HepG2 (cell line): ENCODE measurements around the gene FUOM. TPM values are rescaled to one million over a fixed set of nuclear protein-coding genes. Genes with fewer than 3 reads are reported as not detected.

Experiments
- CERS6 ChIP-seq: sonication (generic); formaldehyde crosslinking; IDR thresholded peaks from 2 replicates; pipeline ENCODE4 v1.5.0; 2020; ENCODE audit warnings: missing genetic modification reagents
- CREM ChIP-seq, 2 experiments: sonication (generic) in 1 of 2; formaldehyde crosslinking in 1 of 2; IDR thresholded peaks; 2 replicates each; pipeline versions ENCODE4 v1.4.0 to v1.6.1; 2016 to 2020; ENCODE audit warnings: antibody characterized with exemption in 1 of 2, mild to moderate bottlenecking in 1 of 2, missing genetic modification reagents in 1 of 2
- EED ChIP-seq: sonication (generic); formaldehyde crosslinking; IDR thresholded peaks from 2 replicates; pipeline ENCODE4 v1.5.0; 2020; ENCODE audit warnings: mild to moderate bottlenecking, missing genetic modification reagents
- HNF1B ChIP-seq: sonication (generic); formaldehyde crosslinking; IDR thresholded peaks from 2 replicates; pipeline ENCODE4 v1.5.1; 2020; ENCODE audit warnings: mild to moderate bottlenecking, moderate library complexity, missing genetic modification reagents
- MZF1 ChIP-seq: sonication (generic); formaldehyde crosslinking; IDR thresholded peaks from 2 replicates; pipeline ENCODE4 v1.8.1; 2023; ENCODE audit warnings: mild to moderate bottlenecking, missing genetic modification reagents, borderline replicate concordance
- NAIF1 ChIP-seq: sonication (generic); formaldehyde crosslinking; IDR thresholded peaks from 2 replicates; pipeline ENCODE4 v1.5.0; 2020; ENCODE audit warnings: mild to moderate bottlenecking, missing genetic modification reagents, borderline replicate concordance
- NCOR1 ChIP-seq: fragments of 200-600 bp; sonication (generic); IDR thresholded peaks from 2 replicates; pipeline ENCODE4 v1.7.0; 2017; ENCODE audit warnings: antibody characterized with exemption, low read length, borderline replicate concordance
- PCBP1 ChIP-seq: fragments of 200-400 bp; formaldehyde crosslinking; IDR thresholded peaks from 2 replicates; pipeline ENCODE4 v1.6.1; 2017; ENCODE audit warnings: mild to moderate bottlenecking, low read depth, low read length, borderline replicate concordance
- REPIN1 ChIP-seq: sonication (generic); formaldehyde crosslinking; IDR thresholded peaks from 2 replicates; pipeline ENCODE4 v1.8.0; 2022; ENCODE audit warnings: missing genetic modification reagents, low read depth, mild to moderate bottlenecking, borderline replicate concordance
- SMAD9 ChIP-seq: sonication (generic); formaldehyde crosslinking; IDR thresholded peaks from 2 replicates; pipeline ENCODE4 v1.5.1; 2020; ENCODE audit warnings: mild to moderate bottlenecking, missing genetic modification reagents
- SMARCC2 ChIP-seq: fragments of 450-650 bp; IDR thresholded peaks from 2 replicates; pipeline ENCODE4 v1.6.1; 2017; ENCODE audit warnings: antibody characterized with exemption, mild to moderate bottlenecking
- TBX3 ChIP-seq: fragments of 450-650 bp; IDR thresholded peaks from 2 replicates; pipeline ENCODE4 v1.6.1; 2017; ENCODE audit warnings: antibody characterized with exemption, mild to moderate bottlenecking, inconsistent platforms, borderline replicate concordance
- ZKSCAN8 ChIP-seq: IDR thresholded peaks from 2 replicates; pipeline ENCODE4 v1.6.1; 2016; ENCODE audit warnings: borderline replicate concordance, missing genetic modification reagents, missing compliant biosample characterization
- ZNF251 ChIP-seq: sonication (generic); formaldehyde crosslinking; IDR thresholded peaks from 2 replicates; pipeline ENCODE4 v1.9.0; 2021; ENCODE audit warnings: mild to moderate bottlenecking, missing genetic modification reagents
- ZNF816 ChIP-seq: sonication (generic); formaldehyde crosslinking; IDR thresholded peaks from 2 replicates; pipeline ENCODE4 v1.8.0; 2022; ENCODE audit warnings: missing genetic modification reagents, mild to moderate bottlenecking, borderline replicate concordance
- ZSCAN9 ChIP-seq: IDR thresholded peaks from 2 replicates; pipeline ENCODE4 v1.6.1; 2016; ENCODE audit warnings: borderline replicate concordance
- polyA plus RNA-seq, 8 experiments: library from polyadenylated mRNA; depleted of rRNA in 3 of 8; stranded (reverse) in 7 of 8; unstranded in 1 of 8; fragments of >200 nt; fragmentation: Illumina TruSeq in 4 of 8; extraction: Trizol in 4 of 8; gene quantifications; 2 replicates each; pipeline versions ENCODE4 v1.2.1 to v1.2.3, GENCODE V29; 2011 to 2016; ENCODE audit warnings: low read depth in 4 of 8, missing spikeins in 1 of 8, mixed read lengths in 1 of 8; ENCODE audit not compliant: insufficient read depth in 1 of 8
- total RNA-seq, 5 experiments: library from RNA; depleted of rRNA; stranded (reverse); fragments of >200 nt; fragmentation: Illumina TruSeq; extraction: Trizol; gene quantifications; 2 replicates each; pipeline ENCODE4 v1.2.3, GENCODE V29; 2016; ENCODE audit warnings: low read depth in 1 of 5
- TF ChIP-seq, protein P1 (sequence below): sonication (generic); formaldehyde crosslinking; IDR thresholded peaks from 2 replicates; pipeline ENCODE4 v1.5.0; 2020; ENCODE audit warnings: missing genetic modification reagents, mild to moderate bottlenecking, borderline replicate concordance
- TF ChIP-seq, protein P2 (sequence below): sonication (generic); formaldehyde crosslinking; IDR thresholded peaks from 2 replicates; pipeline ENCODE4 v1.4.0; 2020; ENCODE audit warnings: missing genetic modification reagents
- TF ChIP-seq, protein P3 (sequence below), 2 experiments: sonication (generic) in 1 of 2; formaldehyde crosslinking in 1 of 2; IDR thresholded peaks; 2 replicates each; pipeline versions ENCODE4 v1.4.0 to v1.6.1; 2016 to 2020; ENCODE audit warnings: borderline replicate concordance in 1 of 2, low read depth in 1 of 2, mild to moderate bottlenecking in 1 of 2, missing genetic modification reagents in 1 of 2

FUOM gene
- total and polyA plus RNA-seq, 2 of the 13 experiments (the other 11 are each of a cell fraction or from before 2014, with no cell fraction given) = 27.5 to 60.4 TPM

- TF ChIP-seq NCOR1 (no peak), ZNF251 (CRISPR knock-in tag) (no peak), SMAD9 (no peak), PCBP1 (0 out of 2 replicates have a peak, but pooled peaks have one; percentile 48), REPIN1 (CRISPR knock-in tag) (peak; percentile 45), ZKSCAN8 (CRISPR knock-in tag) (no peak), EED (CRISPR knock-in tag) (peak; percentile 50; the same call in 1 of the 2 replicates), ZNF816 (CRISPR knock-in tag) (no peak), HNF1B (no peak; the same call in 1 of the 2 replicates), CREM (IDR thresholded peaks at IDR 0.05) (no peak), CREM (CRISPR knock-in tag; IDR thresholded peaks at IDR 0.05) (no peak), ZSCAN9 (CRISPR knock-in tag) (no peak), NAIF1 (CRISPR knock-in tag) (no peak), SMARCC2 (no peak), MZF1 (no peak), TBX3 (no peak), CERS6 (CRISPR knock-in tag) (no peak)
- TF ChIP-seq, protein P1, sequence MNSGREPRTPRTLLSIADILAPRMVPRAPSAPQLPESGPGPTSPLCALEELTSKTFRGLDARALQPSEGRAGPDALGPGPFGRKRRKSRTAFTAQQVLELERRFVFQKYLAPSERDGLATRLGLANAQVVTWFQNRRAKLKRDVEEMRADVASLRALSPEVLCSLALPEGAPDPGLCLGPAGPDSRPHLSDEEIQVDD (CRISPR knock-in tag) = 0 out of 2 replicates have a peak, but pooled peaks have one; percentile 41
- TF ChIP-seq, protein P2, sequence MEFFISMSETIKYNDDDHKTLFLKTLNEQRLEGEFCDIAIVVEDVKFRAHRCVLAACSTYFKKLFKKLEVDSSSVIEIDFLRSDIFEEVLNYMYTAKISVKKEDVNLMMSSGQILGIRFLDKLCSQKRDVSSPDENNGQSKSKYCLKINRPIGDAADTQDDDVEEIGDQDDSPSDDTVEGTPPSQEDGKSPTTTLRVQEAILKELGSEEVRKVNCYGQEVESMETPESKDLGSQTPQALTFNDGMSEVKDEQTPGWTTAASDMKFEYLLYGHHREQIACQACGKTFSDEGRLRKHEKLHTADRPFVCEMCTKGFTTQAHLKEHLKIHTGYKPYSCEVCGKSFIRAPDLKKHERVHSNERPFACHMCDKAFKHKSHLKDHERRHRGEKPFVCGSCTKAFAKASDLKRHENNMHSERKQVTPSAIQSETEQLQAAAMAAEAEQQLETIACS = no peak
- TF ChIP-seq, protein P3, sequence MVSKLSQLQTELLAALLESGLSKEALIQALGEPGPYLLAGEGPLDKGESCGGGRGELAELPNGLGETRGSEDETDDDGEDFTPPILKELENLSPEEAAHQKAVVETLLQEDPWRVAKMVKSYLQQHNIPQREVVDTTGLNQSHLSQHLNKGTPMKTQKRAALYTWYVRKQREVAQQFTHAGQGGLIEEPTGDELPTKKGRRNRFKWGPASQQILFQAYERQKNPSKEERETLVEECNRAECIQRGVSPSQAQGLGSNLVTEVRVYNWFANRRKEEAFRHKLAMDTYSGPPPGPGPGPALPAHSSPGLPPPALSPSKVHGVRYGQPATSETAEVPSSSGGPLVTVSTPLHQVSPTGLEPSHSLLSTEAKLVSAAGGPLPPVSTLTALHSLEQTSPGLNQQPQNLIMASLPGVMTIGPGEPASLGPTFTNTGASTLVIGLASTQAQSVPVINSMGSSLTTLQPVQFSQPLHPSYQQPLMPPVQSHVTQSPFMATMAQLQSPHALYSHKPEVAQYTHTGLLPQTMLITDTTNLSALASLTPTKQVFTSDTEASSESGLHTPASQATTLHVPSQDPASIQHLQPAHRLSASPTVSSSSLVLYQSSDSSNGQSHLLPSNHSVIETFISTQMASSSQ (IDR thresholded peaks at IDR 0.05; ENCODE audit: low read depth) = no peak
- TF ChIP-seq, protein P3 (CRISPR knock-in tag; IDR thresholded peaks at IDR 0.05; ENCODE audit: borderline replicate concordance) = no peak
Measured at GRCh38 chr10:133357285-133358161, at the start of gene FUOM (continued).
